HEK293T (cell line): Measurements from ENCODE around the gene RTN1.

Experiments
- CTCF ChIA-PET: fragments of 350-600 bp; formaldehyde crosslinking; extraction: SDS; loops from one replicate; lab custom pipeline; 2021; ENCODE audit warnings: antibody characterized with exemption, inconsistent platforms; lab: Yijun Ruan, JAX
- POLR2A ChIA-PET: fragments of 350-600 bp; formaldehyde crosslinking; extraction: SDS; loops from one replicate; lab custom pipeline; 2020; ENCODE audit warnings: antibody characterized with exemption, inconsistent platforms; lab: Yijun Ruan, JAX
- DNase-seq: peaks from one replicate; pipeline ENCODE4 v3.0.0; 2012; ENCODE audit warnings: mixed read lengths; ENCODE audit errors: extremely low spot score
- ARNT ChIP-seq: fragments of 450-650 bp; IDR thresholded peaks from 2 replicates; pipeline ENCODE4 v1.6.1; 2017; ENCODE audit warnings: mild to moderate bottlenecking
- BHLHE40 ChIP-seq: fragments of 450-650 bp; IDR thresholded peaks from 2 replicates; pipeline ENCODE4 v1.6.1; 2016; ENCODE audit warnings: mild to moderate bottlenecking, moderate library complexity, borderline replicate concordance
- CTBP1 ChIP-seq: fragments of 450-650 bp; IDR thresholded peaks from 2 replicates; pipeline ENCODE4 v1.6.1; 2016; ENCODE audit warnings: borderline replicate concordance
- ELF4 ChIP-seq: fragments of 450-650 bp; IDR thresholded peaks from 2 replicates; pipeline ENCODE4 v1.6.1; 2017; ENCODE audit warnings: antibody characterized with exemption
- FOXA1 ChIP-seq: fragments of 450-650 bp; IDR thresholded peaks from 2 replicates; pipeline ENCODE4 v1.6.1; 2016; ENCODE audit warnings: mild to moderate bottlenecking
- FOXK2 ChIP-seq: fragments of 450-650 bp; IDR thresholded peaks from 2 replicates; pipeline ENCODE4 v1.6.1; 2016; ENCODE audit warnings: mild to moderate bottlenecking
- FOXM1 ChIP-seq: fragments of 450-650 bp; IDR thresholded peaks from 2 replicates; pipeline ENCODE4 v1.6.1; 2017; ENCODE audit warnings: mild to moderate bottlenecking, borderline replicate concordance
- HDGF ChIP-seq: fragments of 450-650 bp; IDR thresholded peaks from 2 replicates; pipeline ENCODE4 v1.6.1; 2017; ENCODE audit warnings: antibody characterized with exemption, borderline replicate concordance
- L3MBTL2 ChIP-seq: fragments of 450-650 bp; conservative IDR thresholded peaks from 2 replicates; pipeline ENCODE4 v1.6.1; 2016; ENCODE audit warnings: mild to moderate bottlenecking
- LEF1 ChIP-seq: fragments of 450-650 bp; IDR thresholded peaks from 2 replicates; pipeline ENCODE4 v1.6.1; 2017; ENCODE audit warnings: mild to moderate bottlenecking, borderline replicate concordance
- NFRKB ChIP-seq: fragments of 450-650 bp; IDR thresholded peaks from 2 replicates; pipeline ENCODE4 v1.6.1; 2016; ENCODE audit warnings: mild to moderate bottlenecking, moderate library complexity
- SP1 ChIP-seq: fragments of 450-650 bp; IDR thresholded peaks from 2 replicates; pipeline ENCODE4 v1.6.1; 2017
- SUZ12 ChIP-seq: fragments of 450-650 bp; IDR thresholded peaks from 2 replicates; pipeline ENCODE4 v1.6.1; 2016; ENCODE audit warnings: mild to moderate bottlenecking
- TARDBP ChIP-seq: fragments of 450-650 bp; IDR thresholded peaks from 2 replicates; pipeline ENCODE4 v1.6.1; 2016
- ZNF384 ChIP-seq: fragments of 450-650 bp; IDR thresholded peaks from 2 replicates; pipeline ENCODE4 v1.6.1; 2016
- TF ChIP-seq, protein P1 (sequence below): fragments of 450-650 bp; IDR thresholded peaks from 2 replicates; pipeline ENCODE4 v1.6.1; 2016

RTN1 gene

DNA sequence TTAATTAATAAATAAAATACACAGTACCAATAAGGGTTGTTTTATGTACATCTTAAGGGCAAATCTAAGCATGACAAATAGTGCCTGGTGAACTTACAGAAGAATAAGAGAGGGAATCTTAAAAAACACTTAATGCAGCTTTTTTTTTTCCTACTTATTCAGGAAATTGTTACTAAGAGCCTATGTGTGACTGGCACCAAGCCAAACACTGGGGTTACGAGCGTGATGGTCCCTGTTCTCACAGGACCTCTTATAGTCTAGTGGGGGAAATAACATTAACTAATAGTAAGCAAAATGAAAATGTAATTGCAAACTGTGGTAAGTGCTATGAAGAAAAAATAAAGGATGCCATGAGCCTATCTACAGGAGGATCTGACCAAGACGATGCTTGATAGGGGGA lies 53.6 kb downstream of the RTN1 start:
- TF ChIP-seq BHLHE40 (no peak), ARNT (no peak), FOXA1 (no peak)
- CTCF ChIA-PET, result interaction anchor here (0.9 kb wide), 1 partner anchor 184 kb away, joined by 3 read pairs; no protein-coding TSS in a partner anchor
- DNase-seq, result no peak
- POLR2A ChIA-PET, result no interaction called here

DNA sequence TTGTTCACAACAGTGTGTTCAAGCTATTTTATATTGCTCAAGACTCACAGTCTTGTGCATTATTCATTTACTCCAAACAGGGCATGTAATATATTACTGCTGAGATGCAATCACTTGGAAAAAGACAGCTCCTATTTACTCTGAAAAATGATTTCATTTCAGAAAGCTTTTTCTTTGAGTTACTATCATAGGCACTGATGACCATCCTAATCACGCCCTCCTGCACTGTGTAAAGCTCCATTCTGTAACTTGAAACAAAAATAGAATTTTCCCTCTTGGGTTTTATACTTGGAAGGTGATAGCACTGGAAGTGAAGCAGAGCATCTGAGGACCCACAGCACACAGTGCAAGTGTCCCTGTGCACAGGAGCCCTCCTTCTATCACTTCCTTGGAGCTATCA lies 55.6 kb downstream of the RTN1 start:
- CTCF ChIA-PET, result interaction anchor here (0.6 to 0.7 kb wide), 2 partner anchors 149 to 237 kb away, joined by 3 read pairs; no protein-coding TSS in a partner anchor
- DNase-seq, result no peak
- no peak for TF ChIP-seq L3MBTL2
- TF ChIP-seq ZNF384, result no peak
- POLR2A ChIA-PET, result no interaction called here

DNA sequence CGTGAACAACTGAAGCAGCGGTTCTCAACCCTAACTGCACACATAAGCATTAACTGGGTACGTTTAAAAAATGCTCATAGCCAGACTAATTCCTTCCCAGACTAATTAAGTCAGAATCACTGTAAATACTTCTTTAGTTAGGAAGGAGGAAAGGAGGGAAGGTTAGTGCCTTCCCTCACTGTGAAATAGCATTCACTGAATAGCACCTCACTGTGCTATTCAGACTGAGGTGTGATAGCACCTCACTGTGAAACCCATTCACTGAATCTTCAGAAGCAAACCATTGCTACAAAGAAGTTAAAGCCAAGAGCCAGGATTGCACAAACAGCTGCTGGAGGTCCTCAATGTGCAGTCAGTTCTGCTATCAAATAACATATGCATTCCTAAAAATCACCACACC lies 58.8 kb downstream of the RTN1 start:
- ChIA-PET POLR2A (no interaction called here), CTCF (no interaction called here)
- DNase-seq, result no peak
- TF ChIP-seq SP1, result no peak
- no peak for TF ChIP-seq HDGF
- TF ChIP-seq ZNF384, result no peak
- no peak for TF ChIP-seq L3MBTL2
- no peak for TF ChIP-seq FOXA1
- no peak for TF ChIP-seq TARDBP
- no peak for TF ChIP-seq FOXK2
- no peak for TF ChIP-seq LEF1
- no peak for TF ChIP-seq NFRKB
- TF ChIP-seq, protein P1, sequence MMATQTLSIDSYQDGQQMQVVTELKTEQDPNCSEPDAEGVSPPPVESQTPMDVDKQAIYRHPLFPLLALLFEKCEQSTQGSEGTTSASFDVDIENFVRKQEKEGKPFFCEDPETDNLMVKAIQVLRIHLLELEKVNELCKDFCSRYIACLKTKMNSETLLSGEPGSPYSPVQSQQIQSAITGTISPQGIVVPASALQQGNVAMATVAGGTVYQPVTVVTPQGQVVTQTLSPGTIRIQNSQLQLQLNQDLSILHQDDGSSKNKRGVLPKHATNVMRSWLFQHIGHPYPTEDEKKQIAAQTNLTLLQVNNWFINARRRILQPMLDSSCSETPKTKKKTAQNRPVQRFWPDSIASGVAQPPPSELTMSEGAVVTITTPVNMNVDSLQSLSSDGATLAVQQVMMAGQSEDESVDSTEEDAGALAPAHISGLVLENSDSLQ, result no peak

DNA sequence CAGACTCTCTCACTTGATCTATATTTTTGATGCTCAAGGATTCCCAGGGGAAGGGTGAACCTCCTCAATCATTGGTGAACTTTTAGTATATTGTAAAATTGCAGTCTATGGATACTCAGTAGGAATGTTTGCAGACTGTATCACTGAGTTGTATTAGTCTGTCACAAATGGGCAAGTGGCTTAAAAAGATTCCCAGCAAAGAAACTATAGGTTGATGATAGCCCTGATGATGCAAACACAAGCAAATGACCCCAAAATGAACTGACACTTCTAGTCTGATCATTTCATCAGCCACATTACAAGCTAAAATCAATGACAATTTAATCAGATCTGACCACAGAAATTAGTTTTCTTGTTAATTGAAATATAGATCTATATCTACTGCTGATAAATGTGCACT lies 59.5 kb downstream of the RTN1 start:
- ChIA-PET CTCF (no interaction called here), POLR2A (no interaction called here)
- TF ChIP-seq FOXK2 (no peak), LEF1 (no peak), ZNF384 (no peak), CTBP1 (no peak), SP1 (no peak), ELF4 (no peak), SUZ12 (no peak), NFRKB (no peak), FOXA1 (no peak), L3MBTL2 (no peak), BHLHE40 (no peak), TARDBP (no peak), FOXM1 (no peak), HDGF (no peak), ARNT (no peak)
- TF ChIP-seq, protein P1, result no peak
- DNase-seq, result no peak

DNA sequence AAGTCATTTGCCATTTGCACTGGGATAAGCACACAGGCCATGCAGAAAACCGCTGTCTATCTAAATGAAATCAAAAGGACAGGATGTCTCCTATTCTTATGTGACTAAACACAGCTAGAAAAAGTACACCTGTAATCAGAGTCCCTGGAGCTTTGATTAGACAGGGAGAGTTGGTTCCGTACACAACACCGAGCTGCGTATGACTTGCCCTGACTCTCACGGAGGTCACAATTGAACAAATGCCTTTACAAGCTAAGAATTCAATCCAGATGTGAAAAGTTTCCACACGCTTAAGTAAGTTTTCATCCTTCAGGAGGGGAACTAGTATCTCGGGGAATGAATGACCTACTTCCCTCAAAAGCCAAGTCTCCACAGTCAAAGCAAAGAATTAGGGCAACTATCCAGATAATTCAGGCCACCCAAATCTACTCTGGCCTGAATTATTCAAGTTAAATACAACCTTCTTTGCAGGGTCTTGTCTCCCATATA lies 67.5 kb downstream of the RTN1 start:
- ChIA-PET POLR2A (no interaction called here), CTCF (no interaction called here)
- TF ChIP-seq HDGF (no peak), L3MBTL2 (no peak), FOXK2 (no peak), ARNT (no peak), CTBP1 (no peak), SP1 (no peak), BHLHE40 (no peak), ELF4 (no peak), LEF1 (no peak), FOXA1 (no peak), NFRKB (no peak), SUZ12 (no peak), TARDBP (no peak), ZNF384 (no peak), FOXM1 (no peak)
- TF ChIP-seq, protein P1, result no peak
- no peak for DNase-seq

DNA sequence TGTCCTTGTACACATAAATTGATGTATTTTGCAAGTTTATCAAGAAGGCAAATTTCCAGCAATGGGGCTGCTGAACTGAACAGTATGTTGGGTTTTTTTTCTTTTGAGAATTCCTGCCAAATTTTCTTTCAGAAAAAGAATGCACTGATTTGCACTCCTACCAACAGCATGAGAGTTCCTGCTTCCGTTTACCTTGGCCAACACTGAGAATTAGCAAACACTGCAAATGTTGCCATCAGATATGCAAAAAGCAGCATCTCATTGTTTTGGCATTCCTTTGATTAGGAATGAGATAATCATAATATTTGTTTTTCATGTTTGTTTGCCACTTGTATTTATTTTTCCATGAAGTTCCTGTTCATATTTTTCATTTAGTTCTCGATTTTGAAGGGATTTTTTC lies 82.4 kb downstream of the RTN1 start:
- TF ChIP-seq FOXK2, result no peak
- TF ChIP-seq FOXA1, result no peak
- no peak for TF ChIP-seq SP1
- TF ChIP-seq BHLHE40, result no peak
- no peak for TF ChIP-seq LEF1
- TF ChIP-seq FOXM1, result no peak
- TF ChIP-seq, protein P1, result no peak
- DNase-seq, result no peak
- CTCF ChIA-PET, result no interaction called here
- POLR2A ChIA-PET, result no interaction called here
